HG02642 (cell line): ENCODE measurements around the gene SNORC.

Source experiments
- ATAC-seq: cut with Tn5 transposase; IDR thresholded peaks from one replicate; pipeline ENCODE4 v1.9.1; 2021; ENCODE audit warnings: mild to moderate bottlenecking; ENCODE audit not compliant: unreplicated experiment, poor library complexity

The SNORC gene

GRCh38 chr2:232866104-232866503, 4.0 kb upstream of the SNORC start:
- ATAC-seq, result no peak

GRCh38 chr2:232869138-232870017, 686 bp upstream of the SNORC start:
- no peak for ATAC-seq

- ATAC-seq, result no peak
Measured at GRCh38 chr2:232870766-232871371, 805 bp downstream of the SNORC start.

GRCh38 chr2:232871418-232871834, 1.4 kb downstream of the SNORC start:
- ATAC-seq, result no peak

- no peak for ATAC-seq
Measured at GRCh38 chr2:232871835-232872736, 2.0 kb downstream of the SNORC start.

- ATAC-seq, result no peak
Measured at GRCh38 chr2:232872826-232873225, 2.8 kb downstream of the SNORC start.

GRCh38 chr2:232873292-232873908, 3.3 kb downstream of the SNORC start:
- no peak for ATAC-seq

- ATAC-seq, result no peak
Measured at GRCh38 chr2:232873909-232874641, 4.0 kb downstream of the SNORC start.

GRCh38 chr2:232874677-232875223, 4.7 kb downstream of the SNORC start:
- no peak for ATAC-seq

GRCh38 chr2:232875256-232876121, 5.4 kb downstream of the SNORC start:
- no peak for ATAC-seq

GRCh38 chr2:232876161-232876977, 6.3 kb downstream of the SNORC start:
- ATAC-seq, result peak; percentile 39

GRCh38 chr2:232876978-232877441, 6.9 kb downstream of the SNORC start:
- ATAC-seq, result no peak

- ATAC-seq, result no peak
Measured at GRCh38 chr2:232877940-232878511, 8.0 kb downstream of the SNORC start.

GRCh38 chr2:232878855-232879617, 9.0 kb downstream of the SNORC start:
- no peak for ATAC-seq

GRCh38 chr2:232879618-232880494, 9.8 kb downstream of the SNORC start:
- ATAC-seq, result no peak
